BLaER1 treated with 17β-estradiol and CSF1 and Interleukin-3, amounts not matched to agents 10 nM and 100 nM (cell line): Measurements from ENCODE around the gene DNAH8.

Experiments used
- H3K27ac ChIP-seq, 11 experiments: shearing (Covaris generic); formaldehyde crosslinking; 2 replicates each; pipeline ENCODE4 v1.8.1; 2022
- H3K27me3 ChIP-seq, 11 experiments: shearing (Covaris generic); formaldehyde crosslinking; 2 replicates each; pipeline ENCODE4 v1.8.1; 2022
- H3K36me3 ChIP-seq, 11 experiments: shearing (Covaris generic); formaldehyde crosslinking; 2 replicates each; pipeline ENCODE4 v1.8.1; 2022
- H3K4me1 ChIP-seq, 10 experiments: shearing (Covaris generic); formaldehyde crosslinking; 2 replicates each; pipeline ENCODE4 v1.8.1; 2022
- H3K4me2 ChIP-seq, 11 experiments: shearing (Covaris generic); formaldehyde crosslinking; 2 replicates each; pipeline ENCODE4 v1.8.1; 2022
- H3K4me3 ChIP-seq, 10 experiments: shearing (Covaris generic); formaldehyde crosslinking; 2 replicates each; pipeline ENCODE4 v1.8.1; 2022
- H3K9ac ChIP-seq, 11 experiments: shearing (Covaris generic); formaldehyde crosslinking; 2 replicates each; pipeline ENCODE4 v1.8.1; 2022
- H3K9me3 ChIP-seq, 11 experiments: shearing (Covaris generic); formaldehyde crosslinking; replicated peaks in 1 of 11; 2 replicates each; pipeline ENCODE4 v1.8.1; 2022
- H4K20me1 ChIP-seq, 11 experiments: shearing (Covaris generic); formaldehyde crosslinking; 2 replicates each; pipeline ENCODE4 v1.8.1; 2022
- Cebpa-rat ChIP-seq, 11 experiments: shearing (Covaris generic); IDR thresholded peaks; 2 replicates each; pipeline ENCODE4 v1.8.1; 2022

The DNAH8 gene

DNA sequence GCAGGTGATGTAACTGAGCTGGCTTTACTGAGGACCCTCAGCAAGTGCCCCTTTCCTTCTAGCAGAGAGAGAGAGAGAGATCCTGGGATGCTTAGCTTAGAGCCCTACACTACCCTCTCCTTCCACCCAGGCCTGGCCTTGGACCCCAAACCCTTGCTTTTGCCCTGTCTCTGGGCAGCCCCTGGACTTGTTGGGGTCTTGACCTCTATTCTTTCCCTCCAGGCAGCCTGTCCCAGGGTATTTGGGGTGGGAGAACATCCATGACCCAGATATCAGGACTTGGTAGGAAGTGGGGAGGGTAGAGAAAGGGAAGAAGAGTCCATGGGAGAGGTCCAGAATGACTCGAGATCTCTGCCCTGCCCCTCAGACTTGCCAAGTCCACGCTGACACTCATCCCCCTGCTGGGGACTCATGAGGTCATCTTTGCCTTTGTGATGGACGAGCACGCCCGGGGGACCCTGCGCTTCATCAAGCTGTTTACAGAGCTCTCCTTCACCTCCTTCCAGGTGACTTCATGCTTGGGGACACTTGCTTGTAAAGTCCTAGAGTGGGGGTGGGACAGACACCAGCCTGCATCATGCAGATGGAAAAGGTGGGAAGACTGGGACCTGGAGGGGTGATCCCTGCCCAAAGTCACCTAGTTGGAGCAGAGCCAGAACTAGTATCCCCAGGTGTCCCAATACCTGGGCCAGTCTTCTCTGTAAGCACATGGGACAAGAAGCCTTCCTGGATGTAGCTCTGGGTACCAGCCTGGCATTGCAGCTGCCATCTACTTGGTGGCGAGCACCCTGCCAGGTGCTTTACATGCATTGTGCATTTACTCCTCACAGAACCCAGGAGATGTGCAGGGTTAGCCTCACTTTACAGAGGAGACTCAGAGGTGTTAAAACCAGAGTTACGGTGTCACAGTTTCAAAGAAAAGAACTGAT is 364.4 kb downstream of the DNAH8 start:
- Histone ChIP-seq H3K4me2 (no peak overlapping the region), H3K9me3 (no peaks in the 10 kb centered on the region), H3K27ac (no peak overlapping the region), H4K20me1 (peaks cover 0 to 6% (median 0%) of the 10 kb centered on the region in 11 experiments; a peak in 1 of 22 replicates), H3K4me1 (peaks cover 0 to 12% (median 2%) of the 10 kb centered on the region in 10 experiments; a peak in 12 of 20 replicates), H3K4me3 (no peak overlapping the region), H3K9ac (no peak overlapping the region), H3K36me3 (no peaks in the 10 kb centered on the region), H3K27me3 (no peaks in the 10 kb centered on the region)
- TF ChIP-seq Cebpa-rat (IDR thresholded peaks at IDR 0.05) = no peak
